ENCODE measurements around the gene WNT1. TPM values are rescaled to one million over a fixed set of nuclear protein-coding genes. Genes with fewer than 3 reads are reported as not detected.

Gene WNT1
- total and polyA plus RNA-seq, 2 of the 4 experiments (the other 2 are of a cell fraction), result not detected

- Histone ChIP-seq H2AK5ac (ENCODE audit: low read depth, low read length) (peak overlapping the region; percentile 7; the same call in 1 of the 2 replicates), H4K91ac (ENCODE audit: insufficient read depth, low read depth, low read length) (no peak overlapping the region), H3K9me3 (ENCODE audit: control insufficient read depth, insufficient read depth, low read length) (no peaks in the 10 kb centered on the region), H3K9ac (ENCODE audit: low read depth, low read length) (no peak overlapping the region), H3K4me1 (ENCODE audit: control insufficient read depth, insufficient read depth, low read length) (peaks cover 14% of the 10 kb centered on the region), H3K23ac (ENCODE audit: low read depth, low read length) (no peak overlapping the region; the same call in 1 of the 2 replicates), H2BK20ac (ENCODE audit: low read depth, low read length) (no peak overlapping the region), H2BK15ac (ENCODE audit: low read depth, low read length) (no peak overlapping the region), H3K4ac (ENCODE audit: low read depth, low read length) (no peak overlapping the region), H2BK5ac (ENCODE audit: low read depth, low read length, poor library complexity, severe bottlenecking) (no peak overlapping the region), H3K79me1 (ENCODE audit: low read depth in 1 of 2, low read length in 2 of 2) (peaks cover 0 to 9% of the 10 kb centered on the region in 2 experiments; a peak in 1 of 4 replicates), H4K20me1 (ENCODE audit: insufficient read depth, low read length) (peaks cover 6% of the 10 kb centered on the region; the same call in 1 of the 2 replicates), H3K27ac (ENCODE audit: insufficient read depth, low read length) (no peak overlapping the region), H3K9me1 (ENCODE audit: insufficient read depth, low read length) (peaks cover 3% of the 10 kb centered on the region), H3K18ac (ENCODE audit: low read depth, low read length) (no peak overlapping the region), H4K8ac (ENCODE audit: low read depth in 2 of 2, low read length in 2 of 2) (no peak overlapping the region), H3K27me3 (ENCODE audit: control insufficient read depth, insufficient read depth, low read length) (peaks cover 27% of the 10 kb centered on the region), H4K5ac (ENCODE audit: low read depth, low read length) (no peak overlapping the region), H2AK9ac (replicated peaks; ENCODE audit: low read depth, low read length, poor library complexity) (peak overlapping the region; percentile 80), H2BK120ac (ENCODE audit: low read depth, low read length) (no peak overlapping the region), H2AFZ (replicated peaks; ENCODE audit: low read length, poor library complexity) (peak overlapping the region; percentile 85), H3K14ac (replicated peaks; ENCODE audit: low read depth, low read length) (no peak overlapping the region), H3K4me2 (ENCODE audit: low read depth, low read length) (peak overlapping the region; percentile 43), H3K36me3 (ENCODE audit: control insufficient read depth, insufficient read depth, low read length) (peaks cover 20% of the 10 kb centered on the region), H3K56ac (ENCODE audit: extremely low read depth, insufficient read depth, low read length) (no peak overlapping the region), H3K4me3 (ENCODE audit: insufficient read depth, low read depth, low read length) (peak overlapping the region; percentile 10; the same call in 1 of the 2 replicates)
- ChIA-PET POLR2A (ENCODE audit: unreplicated experiment) (no interaction called here), CTCF (interaction anchor here (2.9 kb wide), 1 partner anchor 11 kb away, joined by 17 read pairs; no protein-coding TSS in a partner anchor)
- in situ Hi-C loops (cut with MboI; ENCODE audit: low sequenced_read_pairs) (no loop called here), dilution Hi-C loops (cut with HindIII; ENCODE audit: low sequenced_read_pairs, unreplicated experiment) (no loop called here), intact Hi-C loops (cut with micrococcal nuclease) (no loop called here)
- WGBS, 2 experiments (ENCODE audit: extremely low coverage in 2 of 2, insufficient read length in 1 of 2), result 8% methylated on average over 16 of the region's 48 CpGs; no CpG with 5 or more reads in 1 of the 2 experiments
- DNase-seq (peak; percentile 30), ATAC-seq (ENCODE audit: low read depth) (0 out of 2 replicates have a peak, but pooled peaks have one; percentile 5)
- TF ChIP-seq FOS (IDR thresholded peaks at IDR 0.05; ENCODE audit: low read depth, low read length) (0 out of 2 replicates have a peak, but pooled peaks have one; percentile 21), BHLHE40 (IDR thresholded peaks at IDR 0.05; ENCODE audit: low read depth, low read length) (peak; percentile 37; the same call in 1 of the 2 replicates), RCOR1 (IDR thresholded peaks at IDR 0.05; ENCODE audit: insufficient replicate concordance, low read length) (no peak)
- BruUV-seq (replicated peaks), result no TSS peak
Observed at GRCh38 chr12:48998497-48999353, 20.6 kb downstream of the WNT1 start.

Measured in IMR-90 (cell line).